Prostate gland (tissue), 2 donors: ENCODE data around the gene UBC.

Source experiments
- CTCF ChIP-seq, 4 experiments: fragments of 200-600 bp in 2 of 4; fragments of 450-650 bp in 2 of 4; sonication (generic) in 2 of 4; IDR thresholded peaks; 1 replicate in 3 of 4; 2 replicates in 1 of 4; pipeline ENCODE4 v1.5.1; 2016 to 2019; ENCODE audit warnings: antibody characterized with exemption in 4 of 4, mild to moderate bottlenecking in 2 of 4, moderate library complexity in 2 of 4
- POLR2A ChIP-seq: fragments of 450-650 bp; IDR thresholded peaks from one replicate; pipeline ENCODE4 v1.6.1; 2016; ENCODE audit warnings: antibody characterized with exemption, mild to moderate bottlenecking
- POLR2AphosphoS5 ChIP-seq: sonication (generic); formaldehyde crosslinking; IDR thresholded peaks from one replicate; pipeline ENCODE4 v1.6.1; 2017; ENCODE audit warnings: antibody characterized with exemption

GRCh38 chr12:124896461-124896860, 18.0 kb downstream of the UBC start:
- TF ChIP-seq CTCF (IDR thresholded peaks at IDR 0.05) (no peak), POLR2A (no peak), POLR2AphosphoS5 (no peak)
